Gastrocnemius medialis (tissue), 4 donors: ENCODE data around the gene ITPK1.

Experiments used
- POLR2A ChIP-seq, 2 donors: fragments of 450-650 bp; IDR thresholded peaks; one replicate each; pipeline ENCODE4 v1.6.1; 2017; ENCODE audit warnings: antibody characterized with exemption in 2 of 2, mild to moderate bottlenecking in 2 of 2, moderate library complexity in 2 of 2
- TF ChIP-seq, protein P1 (sequence below), 5 experiments: fragments of 450-650 bp in 3 of 5; fragments of 200-600 bp in 2 of 5; sonication (generic) in 2 of 5; IDR thresholded peaks in 4 of 5; conservative IDR thresholded peaks in 1 of 5; 1 replicate in 4 of 5; 2 replicates in 1 of 5; pipeline ENCODE4 v1.5.1; 2016 to 2019; ENCODE audit warnings: antibody characterized with exemption in 5 of 5, mild to moderate bottlenecking in 3 of 5, moderate library complexity in 3 of 5

DNA sequence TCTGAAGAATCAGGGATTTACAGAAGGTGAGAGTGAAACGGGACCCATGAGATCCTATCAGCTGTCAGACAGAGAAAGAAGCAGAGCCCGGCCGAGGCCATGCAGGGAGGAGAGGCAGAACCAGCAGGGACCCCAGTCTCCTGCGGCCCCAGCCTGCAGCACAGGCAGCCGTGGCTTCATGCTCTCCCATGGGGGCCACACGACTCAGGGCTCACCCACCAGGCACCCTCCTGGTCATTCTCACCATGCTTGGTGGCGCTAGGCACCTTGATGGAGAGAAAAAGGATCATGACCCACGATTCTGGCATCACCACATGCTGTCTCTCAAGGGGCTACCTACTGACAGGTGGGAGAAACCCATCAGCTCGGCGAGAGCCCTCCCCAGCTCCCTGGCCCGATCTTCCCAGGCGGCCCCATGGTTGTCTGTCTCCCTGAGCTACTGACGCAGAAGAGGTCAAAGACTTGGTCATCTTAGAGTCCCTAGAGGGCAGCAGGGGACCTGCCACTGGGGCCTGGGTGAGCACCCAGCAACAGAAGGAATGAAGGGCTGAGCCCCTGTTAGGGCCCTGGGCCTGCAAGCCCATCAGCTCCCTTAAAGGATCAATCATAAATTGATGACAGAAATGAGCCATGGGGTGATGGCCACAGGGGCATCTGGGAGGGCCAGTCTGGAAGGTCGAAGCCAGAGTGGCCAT is 58.0 kb downstream of the ITPK1 start:
- TF ChIP-seq, protein P1, sequence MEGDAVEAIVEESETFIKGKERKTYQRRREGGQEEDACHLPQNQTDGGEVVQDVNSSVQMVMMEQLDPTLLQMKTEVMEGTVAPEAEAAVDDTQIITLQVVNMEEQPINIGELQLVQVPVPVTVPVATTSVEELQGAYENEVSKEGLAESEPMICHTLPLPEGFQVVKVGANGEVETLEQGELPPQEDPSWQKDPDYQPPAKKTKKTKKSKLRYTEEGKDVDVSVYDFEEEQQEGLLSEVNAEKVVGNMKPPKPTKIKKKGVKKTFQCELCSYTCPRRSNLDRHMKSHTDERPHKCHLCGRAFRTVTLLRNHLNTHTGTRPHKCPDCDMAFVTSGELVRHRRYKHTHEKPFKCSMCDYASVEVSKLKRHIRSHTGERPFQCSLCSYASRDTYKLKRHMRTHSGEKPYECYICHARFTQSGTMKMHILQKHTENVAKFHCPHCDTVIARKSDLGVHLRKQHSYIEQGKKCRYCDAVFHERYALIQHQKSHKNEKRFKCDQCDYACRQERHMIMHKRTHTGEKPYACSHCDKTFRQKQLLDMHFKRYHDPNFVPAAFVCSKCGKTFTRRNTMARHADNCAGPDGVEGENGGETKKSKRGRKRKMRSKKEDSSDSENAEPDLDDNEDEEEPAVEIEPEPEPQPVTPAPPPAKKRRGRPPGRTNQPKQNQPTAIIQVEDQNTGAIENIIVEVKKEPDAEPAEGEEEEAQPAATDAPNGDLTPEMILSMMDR (IDR thresholded peaks at IDR 0.05 in 4 of 5, conservative IDR thresholded peaks at IDR 0.05 in 1 of 5) = no peak
- TF ChIP-seq POLR2A (IDR thresholded peaks at IDR 0.05) = no peak
